Measurements from ENCODE around the gene RASSF9. TPM values are rescaled to one million over a fixed set of nuclear protein-coding genes. Genes with fewer than 3 reads are reported as not detected.

The RASSF9 gene
- total RNA-seq, result under 1 TPM in 2 of 4 donors, not detected in 2; 0.55 to 0.79 TPM

- in situ Hi-C loops (cut with MboI; ENCODE audit: low pct_ligation_motif_present in 1 of 4, low pct_unique_long_range_greater_than_20kb in 1 of 4, low sequenced_read_pairs in 3 of 4), result no loop called here
- 0 to 24% methylated on average over 4 to 15 of the region's 15 CpGs for whole genome bisulfite sequencing, 2 donors (ENCODE audit: low coverage in 1 of 2)
- Histone ChIP-seq H3K27ac (peak within 1 kb of the TSS; percentile 18 to 57 (median 44)), H3K27me3 (no peaks in the 10 kb centered on the region), H3K9me3 (no peaks in the 10 kb centered on the region), H3K4me3 (peak within 1 kb of the TSS in 3 of 4 donors; percentile 17 to 40 (median 20)), H3K36me3 (no peaks in the 10 kb centered on the region), H3K4me1 (peaks cover 0 to 9% (median 0%) of the 10 kb centered on the region in 4 donors)
- TF ChIP-seq POLR2AphosphoS5 (IDR thresholded peaks at IDR 0.05), result no peak
- TF ChIP-seq CTCF (IDR thresholded peaks at IDR 0.05), result no peak
- TF ChIP-seq POLR2A (IDR thresholded peaks at IDR 0.05), result no peak
- TF ChIP-seq EP300 (IDR thresholded peaks at IDR 0.05; ENCODE audit: low read depth), result no peak
- intact Hi-C loops (cut with DNase I; ENCODE audit: low total_unique reads), result no loop called here
- DNase-seq, result peak; percentile 55
These were observed at the start of gene RASSF9 for GRCh38 chr12:85836197-85837090. TSS of gene RASSF9 (minus strand) at chr12:85836409. CDS start at chr12:85836201, 208 bp downstream.

GRCh38 chr12:85883763-85884162 lies 47.6 kb upstream of the RASSF9 start:
- Histone ChIP-seq H3K4me1 (no peaks in the 10 kb centered on the region), H3K36me3 (no peaks in the 10 kb centered on the region), H3K27ac (no peak overlapping the region), H3K9me3 (no peaks in the 10 kb centered on the region), H3K4me3 (no peak overlapping the region), H3K27me3 (no peaks in the 10 kb centered on the region)
- in situ Hi-C loops (cut with MboI; ENCODE audit: low pct_ligation_motif_present in 1 of 4, low pct_unique_long_range_greater_than_20kb in 1 of 4, low sequenced_read_pairs in 3 of 4), result no loop called here
- DNase-seq, result no peak
- TF ChIP-seq POLR2AphosphoS5 (IDR thresholded peaks at IDR 0.05) (no peak), EP300 (IDR thresholded peaks at IDR 0.05; ENCODE audit: low read depth) (no peak), POLR2A (IDR thresholded peaks at IDR 0.05) (no peak), CTCF (IDR thresholded peaks at IDR 0.05) (no peak)
- intact Hi-C loops (cut with DNase I; ENCODE audit: low total_unique reads), result no loop called here

GRCh38 chr12:85877459-85877858 lies 41.2 kb upstream of the RASSF9 start:
- Histone ChIP-seq H3K4me1 (no peaks in the 10 kb centered on the region), H3K27me3 (no peaks in the 10 kb centered on the region), H3K27ac (no peak overlapping the region), H3K36me3 (no peaks in the 10 kb centered on the region), H3K9me3 (no peaks in the 10 kb centered on the region), H3K4me3 (no peak overlapping the region)
- 63 to 67% methylated on average over 2 to 3 of the region's 3 CpGs for WGBS, 2 donors (ENCODE audit: low coverage in 1 of 2)
- TF ChIP-seq CTCF (IDR thresholded peaks at IDR 0.05) (no peak), EP300 (IDR thresholded peaks at IDR 0.05; ENCODE audit: low read depth) (no peak), POLR2A (IDR thresholded peaks at IDR 0.05) (no peak), POLR2AphosphoS5 (IDR thresholded peaks at IDR 0.05) (no peak)
- in situ Hi-C loops (cut with MboI; ENCODE audit: low pct_ligation_motif_present in 1 of 4, low pct_unique_long_range_greater_than_20kb in 1 of 4, low sequenced_read_pairs in 3 of 4), result no loop called here
- intact Hi-C loops (cut with DNase I; ENCODE audit: low total_unique reads), result loop anchor here (10.0 kb wide), 1 partner anchor 403 kb away; no protein-coding TSS in a partner anchor
- DNase-seq, result no peak

- no peak for DNase-seq
- Histone ChIP-seq H3K27ac (no peak within 1 kb of the TSS), H3K4me3 (no peak within 1 kb of the TSS), H3K4me1 (no peaks in the 10 kb centered on the region), H3K27me3 (no peaks in the 10 kb centered on the region), H3K9me3 (no peaks in the 10 kb centered on the region), H3K36me3 (no peaks in the 10 kb centered on the region)
- in situ Hi-C loops (cut with MboI; ENCODE audit: low pct_ligation_motif_present in 1 of 4, low pct_unique_long_range_greater_than_20kb in 1 of 4, low sequenced_read_pairs in 3 of 4), result loop anchor here in 3 of 4 donors (25.0 kb wide), 3 partner anchors 287 to 387 kb away; no protein-coding TSS in a partner anchor
- TF ChIP-seq POLR2AphosphoS5 (IDR thresholded peaks at IDR 0.05), result no peak
- TF ChIP-seq POLR2A (IDR thresholded peaks at IDR 0.05), result no peak
- TF ChIP-seq EP300 (IDR thresholded peaks at IDR 0.05; ENCODE audit: low read depth), result no peak
- TF ChIP-seq CTCF (IDR thresholded peaks at IDR 0.05), result no peak
- intact Hi-C loops (cut with DNase I; ENCODE audit: low total_unique reads), result loop anchor here (10.0 kb wide), 1 partner anchor 399 kb away; no protein-coding TSS in a partner anchor
- 20 to 24% methylated on average over 3 of the region's 3 CpGs for WGBS, 2 donors (ENCODE audit: low coverage in 1 of 2)
These were observed 37.8 kb upstream of the RASSF9 start, which contains the start of gene NTS for GRCh38 chr12:85874031-85874461. TSS of gene NTS (plus strand) at chr12:85874295. CDS start at chr12:85874404, 109 bp downstream.

Measured in transverse colon (tissue), 4 donors.